OCI-LY1 (cell line): ENCODE data around the gene KRTAP10-5.

Source experiments
- EZH2 ChIP-seq: fragments of 200-600 bp; sonication (generic), shearing (Covaris generic); IDR thresholded peaks from 2 replicates; pipeline ENCODE4 v1.8.0; 2017; ENCODE audit warnings: borderline replicate concordance, mixed run types, mild to moderate bottlenecking, antibody characterized with exemption, low read length, moderate library complexity, mixed read lengths
- TF ChIP-seq, protein P1 (sequence below): fragments of 200-600 bp; sonication (generic), shearing (Covaris generic); IDR thresholded peaks from 2 replicates; pipeline ENCODE4 v1.5.1; 2017; ENCODE audit warnings: mild to moderate bottlenecking, antibody characterized with exemption, low read length, moderate library complexity, mixed read lengths

GRCh38 chr21:44548381-44548780 lies 32.0 kb downstream of the KRTAP10-5 start:
- TF ChIP-seq, protein P1, sequence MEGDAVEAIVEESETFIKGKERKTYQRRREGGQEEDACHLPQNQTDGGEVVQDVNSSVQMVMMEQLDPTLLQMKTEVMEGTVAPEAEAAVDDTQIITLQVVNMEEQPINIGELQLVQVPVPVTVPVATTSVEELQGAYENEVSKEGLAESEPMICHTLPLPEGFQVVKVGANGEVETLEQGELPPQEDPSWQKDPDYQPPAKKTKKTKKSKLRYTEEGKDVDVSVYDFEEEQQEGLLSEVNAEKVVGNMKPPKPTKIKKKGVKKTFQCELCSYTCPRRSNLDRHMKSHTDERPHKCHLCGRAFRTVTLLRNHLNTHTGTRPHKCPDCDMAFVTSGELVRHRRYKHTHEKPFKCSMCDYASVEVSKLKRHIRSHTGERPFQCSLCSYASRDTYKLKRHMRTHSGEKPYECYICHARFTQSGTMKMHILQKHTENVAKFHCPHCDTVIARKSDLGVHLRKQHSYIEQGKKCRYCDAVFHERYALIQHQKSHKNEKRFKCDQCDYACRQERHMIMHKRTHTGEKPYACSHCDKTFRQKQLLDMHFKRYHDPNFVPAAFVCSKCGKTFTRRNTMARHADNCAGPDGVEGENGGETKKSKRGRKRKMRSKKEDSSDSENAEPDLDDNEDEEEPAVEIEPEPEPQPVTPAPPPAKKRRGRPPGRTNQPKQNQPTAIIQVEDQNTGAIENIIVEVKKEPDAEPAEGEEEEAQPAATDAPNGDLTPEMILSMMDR = no peak
- TF ChIP-seq EZH2 = no peak
